Liver (tissue), 9 donors: ENCODE data around the gene PHACTR4. TPM values are rescaled to one million over a fixed set of nuclear protein-coding genes. Genes with fewer than 3 reads are reported as not detected.
"Not testable (repeated sequence)": the region's sequence is repeated elsewhere in the genome, so short reads cannot be mapped to it uniquely, and the experiment has no call there.

ENCODE experiments used
- DNase-seq: peaks from one replicate; pipeline ENCODE4 v3.0.0-alpha.2; 2017; ENCODE audit warnings: low spot score
- H3K27ac ChIP-seq, 2 donors: one replicate each; pipeline ENCODE4 v1.7.0; 2013; ENCODE audit warnings: inconsistent platforms in 2 of 2, low read length in 2 of 2, control low read depth in 1 of 2, low read depth in 1 of 2, mild to moderate bottlenecking in 1 of 2
- H3K27me3 ChIP-seq, 4 donors: one replicate each; pipeline versions ENCODE4 v1.6.1 to v1.7.0; 2013; ENCODE audit warnings: low read length in 3 of 4, inconsistent platforms in 1 of 4, mild to moderate bottlenecking in 1 of 4, moderate library complexity in 1 of 4; ENCODE audit not compliant: control insufficient read depth in 4 of 4, insufficient read depth in 4 of 4
- H3K36me3 ChIP-seq, 4 donors: one replicate each; pipeline versions ENCODE4 v1.6.1 to v1.7.0; 2013; ENCODE audit warnings: low read length in 3 of 4, mild to moderate bottlenecking in 3 of 4, low read depth in 1 of 4, moderate library complexity in 1 of 4; ENCODE audit not compliant: control insufficient read depth in 4 of 4, insufficient read depth in 3 of 4
- H3K4me1 ChIP-seq, 4 donors: one replicate each; pipeline versions ENCODE4 v1.6.1 to v1.7.0; 2013; ENCODE audit warnings: low read length in 3 of 4, mild to moderate bottlenecking in 3 of 4, moderate library complexity in 1 of 4; ENCODE audit not compliant: control insufficient read depth in 4 of 4, insufficient read depth in 4 of 4
- H3K4me3 ChIP-seq, 3 donors: one replicate each; pipeline versions ENCODE4 v1.6.1 to v1.7.0; 2013; ENCODE audit warnings: low read length in 3 of 3, control low read depth in 1 of 3, low read depth in 1 of 3, mild to moderate bottlenecking in 1 of 3
- H3K9ac ChIP-seq, 2 donors: one replicate each; pipeline ENCODE4 v1.7.0; 2013; ENCODE audit warnings: low read length in 2 of 2, mild to moderate bottlenecking in 2 of 2, moderate library complexity in 2 of 2, control low read depth in 1 of 2, low read depth in 1 of 2
- H3K9me3 ChIP-seq, 4 donors: one replicate each; pipeline versions ENCODE4 v1.6.1 to v1.7.0; 2013; ENCODE audit warnings: low read length in 3 of 4; ENCODE audit not compliant: control insufficient read depth in 4 of 4
- FOXA2 ChIP-seq: IDR thresholded peaks from 2 replicates; pipeline ENCODE4 v1.6.1; 2016; ENCODE audit warnings: antibody characterized with exemption
- HNF4A ChIP-seq, 2 donors: conservative IDR thresholded peaks; 2 replicates each; pipeline ENCODE4 v1.6.1; 2016; ENCODE audit warnings: antibody characterized with exemption in 2 of 2, mild to moderate bottlenecking in 2 of 2
- JUND ChIP-seq, 2 donors: IDR thresholded peaks; 2 replicates each; pipeline ENCODE4 v1.6.1; 2016; ENCODE audit warnings: antibody characterized with exemption in 2 of 2
- RXRA ChIP-seq, 2 donors: IDR thresholded peaks; 2 replicates each; pipeline ENCODE4 v1.6.1; 2017 to 2018; ENCODE audit warnings: antibody characterized with exemption in 2 of 2, mild to moderate bottlenecking in 1 of 2
- SP1 ChIP-seq: IDR thresholded peaks from 2 replicates; pipeline ENCODE4 v1.6.1; 2018; ENCODE audit warnings: antibody characterized with exemption, mild to moderate bottlenecking
- TAF1 ChIP-seq: conservative IDR thresholded peaks from 2 replicates; pipeline ENCODE4 v1.6.1; 2016; ENCODE audit warnings: antibody characterized with exemption, mild to moderate bottlenecking
- WGBS: extraction: QIAGEN DNeasy Blood & Tissue Kit; methylation state at CpG from one replicate; pipeline ENCODE4 v1.1.7; 2013; 5-methylcytosine and 5-hydroxymethylcytosine counted together
- polyA plus RNA-seq, 2 donors: library from polyadenylated mRNA; stranded (reverse) in 1 of 2; unstranded in 1 of 2; fragments of 200-250 nt in 1 of 2; fragments of >200 nt in 1 of 2; fragmentation: Nextera tagmentation in 1 of 2; extraction: Ambion mirVana in 1 of 2; gene quantifications; one replicate each; pipeline versions ENCODE4 v1.2.1 to v1.2.3, GENCODE V29; 2013 to 2015
- total RNA-seq, 2 donors: library from RNA; depleted of rRNA; stranded (reverse); fragments of >200 nt; gene quantifications; one replicate each; pipeline ENCODE4 v1.2.3, GENCODE V29; 2014
- TF ChIP-seq, protein P1 (sequence below): IDR thresholded peaks from 2 replicates; pipeline ENCODE4 v1.6.1; 2016; ENCODE audit warnings: antibody characterized with exemption
- donor health status: healthy.
- donor health status: healthy.
- donor health status: healthy.
- donor health status: healthy.
- donor health status: healthy.

Gene PHACTR4
- total and polyA plus RNA-seq, 4 donors: 8.9 to 22.6 (median 10.8) TPM

DNA sequence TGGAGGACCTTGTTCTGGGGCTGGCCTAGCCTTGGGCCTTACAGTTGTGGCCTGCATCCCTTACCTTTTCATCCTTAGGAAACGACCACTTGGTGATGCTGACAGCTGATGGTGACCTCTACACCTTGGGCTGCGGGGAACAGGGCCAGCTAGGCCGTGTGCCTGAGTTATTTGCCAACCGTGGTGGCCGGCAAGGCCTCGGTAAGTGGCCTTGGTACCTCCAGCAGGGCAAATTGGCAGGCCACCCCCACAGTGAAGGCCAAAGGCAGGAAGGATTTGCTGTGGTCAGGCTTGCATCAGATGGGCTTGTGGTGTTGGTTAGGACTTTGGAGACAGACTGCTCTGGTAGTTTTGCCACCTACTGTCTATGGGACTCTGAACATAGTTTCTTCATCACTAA, 165.6 kb downstream of the PHACTR4 start:
- no peaks in the 10 kb centered on the region for H3K4me1 ChIP-seq
- H3K36me3 ChIP-seq: peaks cover 4 to 28% (median 10%) of the 10 kb centered on the region in 4 donors
- H3K9ac ChIP-seq: no peak overlapping the region
- WGBS: 46% methylated on average over 6 of the region's 6 CpGs
- no peaks in the 10 kb centered on the region for H3K9me3 ChIP-seq
- no peak overlapping the region for H3K4me3 ChIP-seq
- H3K27ac ChIP-seq: no peak overlapping the region
- TF ChIP-seq, protein P1, sequence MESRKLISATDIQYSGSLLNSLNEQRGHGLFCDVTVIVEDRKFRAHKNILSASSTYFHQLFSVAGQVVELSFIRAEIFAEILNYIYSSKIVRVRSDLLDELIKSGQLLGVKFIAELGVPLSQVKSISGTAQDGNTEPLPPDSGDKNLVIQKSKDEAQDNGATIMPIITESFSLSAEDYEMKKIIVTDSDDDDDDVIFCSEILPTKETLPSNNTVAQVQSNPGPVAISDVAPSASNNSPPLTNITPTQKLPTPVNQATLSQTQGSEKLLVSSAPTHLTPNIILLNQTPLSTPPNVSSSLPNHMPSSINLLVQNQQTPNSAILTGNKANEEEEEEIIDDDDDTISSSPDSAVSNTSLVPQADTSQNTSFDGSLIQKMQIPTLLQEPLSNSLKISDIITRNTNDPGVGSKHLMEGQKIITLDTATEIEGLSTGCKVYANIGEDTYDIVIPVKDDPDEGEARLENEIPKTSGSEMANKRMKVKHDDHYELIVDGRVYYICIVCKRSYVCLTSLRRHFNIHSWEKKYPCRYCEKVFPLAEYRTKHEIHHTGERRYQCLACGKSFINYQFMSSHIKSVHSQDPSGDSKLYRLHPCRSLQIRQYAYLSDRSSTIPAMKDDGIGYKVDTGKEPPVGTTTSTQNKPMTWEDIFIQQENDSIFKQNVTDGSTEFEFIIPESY: no peak
- no peaks in the 10 kb centered on the region for H3K27me3 ChIP-seq
- DNase-seq: no peak

DNA sequence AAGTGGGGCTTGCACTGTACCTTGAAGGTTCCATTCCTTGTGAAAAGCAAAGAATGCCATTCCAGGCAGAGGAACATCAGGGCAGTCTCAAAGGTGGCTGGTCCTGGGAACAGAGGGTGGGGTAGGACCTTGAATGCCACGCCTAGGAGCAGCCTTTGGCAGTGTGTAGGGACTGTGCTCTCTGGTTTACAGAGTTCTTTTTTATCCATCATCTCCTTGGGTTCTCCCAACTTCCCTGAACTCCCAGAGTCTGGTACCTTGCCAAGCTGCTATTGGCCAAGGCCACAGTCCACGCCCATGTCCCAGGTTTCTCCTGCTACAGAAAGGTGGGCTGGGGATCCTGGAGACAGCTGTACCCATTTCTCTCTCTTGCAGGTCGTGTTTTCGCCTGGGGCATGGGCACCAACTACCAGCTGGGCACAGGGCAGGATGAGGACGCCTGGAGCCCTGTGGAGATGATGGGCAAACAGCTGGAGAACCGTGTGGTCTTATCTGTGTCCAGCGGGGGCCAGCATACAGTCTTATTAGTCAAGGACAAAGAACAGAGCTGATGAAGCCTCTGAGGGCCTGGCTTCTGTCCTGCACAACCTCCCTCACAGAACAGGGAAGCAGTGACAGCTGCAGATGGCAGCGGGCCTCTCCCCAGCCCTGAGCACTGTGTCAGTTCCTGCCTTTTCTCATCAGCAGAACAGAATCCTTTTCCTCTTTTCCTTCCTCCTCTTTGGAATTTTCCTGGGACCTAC, 168.1 kb downstream of the PHACTR4 start:
- Histone ChIP-seq H3K9ac (no peak overlapping the region), H3K27ac (no peak overlapping the region), H3K4me3 (no peak overlapping the region), H3K9me3 (no peaks in the 10 kb centered on the region), H3K36me3 (peaks cover 0 to 20% (median 10%) of the 10 kb centered on the region in 4 donors), H3K27me3 (no peaks in the 10 kb centered on the region), H3K4me1 (no peaks in the 10 kb centered on the region)
- no peak for DNase-seq
- TF ChIP-seq TAF1: no peak
- 85% methylated on average over 8 of the region's 8 CpGs for WGBS

DNA sequence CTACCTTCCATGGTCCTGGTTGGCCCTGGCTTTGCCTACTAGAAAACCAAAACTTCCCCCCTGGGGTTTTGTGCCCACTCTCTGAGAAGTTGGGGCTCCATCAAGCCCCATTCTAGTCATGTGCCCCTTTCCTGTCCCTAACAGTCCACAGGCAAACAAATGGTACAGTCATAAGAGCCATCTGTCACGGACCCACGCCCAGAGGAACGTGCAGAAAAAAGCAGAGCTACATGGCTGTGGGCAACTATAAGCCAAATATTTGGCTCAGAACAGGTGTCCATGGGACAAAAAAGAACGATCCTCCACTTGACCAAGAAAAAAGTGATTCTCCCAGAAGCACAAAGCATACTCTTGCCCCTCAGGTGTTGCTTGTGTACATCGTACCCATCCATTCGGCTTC, 168.7 kb downstream of the PHACTR4 start:
- DNase-seq: no peak
- no peak for TF ChIP-seq RXRA (IDR thresholded peaks at IDR 0.05)
- no peak for TF ChIP-seq HNF4A (conservative IDR thresholded peaks at IDR 0.05)
- no peaks in the 10 kb centered on the region for H3K27me3 ChIP-seq

DNA sequence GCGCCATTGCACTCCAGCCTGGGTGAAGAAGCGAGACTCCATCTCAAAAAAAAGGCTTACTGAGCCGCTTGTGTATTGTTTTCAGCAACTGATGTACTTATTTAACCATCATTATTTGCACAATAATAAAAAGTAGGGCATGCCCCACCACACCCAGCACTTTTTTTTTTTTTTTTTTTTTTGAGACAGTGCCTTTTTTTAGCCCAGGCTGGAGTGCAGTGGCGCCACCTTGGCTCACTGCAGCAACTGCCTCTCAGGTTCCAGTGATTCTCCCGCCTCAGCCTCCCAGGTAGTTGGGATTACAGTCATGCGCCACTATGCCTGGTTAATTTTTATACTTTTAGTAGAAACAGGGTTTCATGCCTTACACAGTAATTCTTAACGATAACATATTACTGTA, 171.1 kb downstream of the PHACTR4 start:
- Histone ChIP-seq H3K4me1 (no peaks in the 10 kb centered on the region), H3K36me3 (peaks cover 0 to 18% (median 6%) of the 10 kb centered on the region in 4 donors), H3K9me3 (no peaks in the 10 kb centered on the region), H3K9ac (no peak overlapping the region), H3K27ac (no peak overlapping the region), H3K4me3 (no peak overlapping the region), H3K27me3 (no peaks in the 10 kb centered on the region)
- TF ChIP-seq FOXA2 (no peak), HNF4A (conservative IDR thresholded peaks at IDR 0.05) (no peak), SP1 (no peak), JUND (IDR thresholded peaks at IDR 0.05) (no peak)
- no peak for DNase-seq
- WGBS: 88% methylated on average over 7 of the region's 7 CpGs

More for the DNA sequence above, 168.7 kb downstream of the PHACTR4 start:
- Histone ChIP-seq H3K9ac (no peak overlapping the region), H3K4me3 (no peak overlapping the region), H3K4me1 (no peaks in the 10 kb centered on the region), H3K36me3 (peaks cover 0 to 20% (median 10%) of the 10 kb centered on the region in 4 donors), H3K9me3 (no peaks in the 10 kb centered on the region), H3K27ac (no peak overlapping the region)
- WGBS: 89% methylated on average over 6 of the region's 6 CpGs

DNA sequence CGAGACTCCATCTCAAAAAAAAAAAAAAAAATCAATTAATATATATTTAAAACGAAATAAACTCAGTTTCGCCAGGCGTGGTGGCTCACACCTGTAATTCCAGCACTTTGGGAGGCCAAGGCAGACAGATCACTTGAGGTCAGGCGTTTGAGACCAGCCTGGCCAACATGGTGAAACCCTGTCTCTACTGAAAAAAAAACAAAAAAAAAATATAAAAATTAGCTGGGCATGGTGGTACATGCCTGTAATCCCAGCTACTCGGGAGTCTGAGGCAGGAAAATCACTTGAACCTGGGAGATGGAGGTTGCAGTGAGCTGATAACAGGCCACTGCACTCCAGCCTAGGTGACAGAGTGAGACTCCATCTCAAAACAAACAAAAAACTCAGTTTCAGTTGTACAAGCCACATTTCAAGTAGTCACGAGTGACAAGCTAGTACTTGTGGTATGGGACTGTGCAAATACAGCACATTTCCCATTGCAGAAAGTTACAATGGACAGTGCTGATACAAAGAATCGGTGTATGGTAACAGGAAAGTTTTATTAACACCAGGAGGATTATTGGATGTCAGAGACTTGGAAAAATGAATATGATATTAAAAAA, 172.0 kb downstream of the PHACTR4 start:
- not testable (repeated sequence) for H3K4me3 ChIP-seq, H3K27me3 ChIP-seq, H3K9ac ChIP-seq, H3K36me3 ChIP-seq, H3K4me1 ChIP-seq, H3K27ac ChIP-seq, DNase-seq, H3K9me3 ChIP-seq
- WGBS: 90% methylated on average over 8 of the region's 8 CpGs
